Measurements from ENCODE around the gene FRAS1. TPM values are rescaled to one million over a fixed set of nuclear protein-coding genes. Genes with fewer than 3 reads are reported as not detected.

The FRAS1 gene
- total RNA-seq, 1 donor from 2014 or later: 8.8 TPM

GRCh38 chr4:78292341-78292740 lies 235.2 kb downstream of the FRAS1 start:
- H3K9me3 ChIP-seq: no peaks in the 10 kb centered on the region
- no peaks in the 10 kb centered on the region for H3K27me3 ChIP-seq
- H3K4me3 ChIP-seq: no peak overlapping the region
- no peaks in the 10 kb centered on the region for H3K36me3 ChIP-seq
- intact Hi-C loops (cut with DNase I): no loop called here
- DNase-seq (ENCODE audit: extremely low spot score in 2 of 2): no peak
- no peak for TF ChIP-seq CTCF (IDR thresholded peaks at IDR 0.05)
- no peak for TF ChIP-seq POLR2A (IDR thresholded peaks at IDR 0.05)
- TF ChIP-seq POLR2AphosphoS5 (IDR thresholded peaks at IDR 0.05; ENCODE audit: insufficient read depth in 1 of 2, low read depth in 1 of 2): peak in 1 of 2 donors; percentile 25
- H3K4me1 ChIP-seq: peaks cover 37% of the 10 kb centered on the region
- no peak overlapping the region for H3K27ac ChIP-seq

GRCh38 chr4:78292856-78293255 lies 235.7 kb downstream of the FRAS1 start:
- H3K27me3 ChIP-seq: no peaks in the 10 kb centered on the region
- H3K4me3 ChIP-seq: no peak overlapping the region
- peaks cover 37% of the 10 kb centered on the region for H3K4me1 ChIP-seq
- no peaks in the 10 kb centered on the region for H3K36me3 ChIP-seq
- intact Hi-C loops (cut with DNase I): no loop called here
- TF ChIP-seq CTCF (IDR thresholded peaks at IDR 0.05): no peak
- no peak for TF ChIP-seq POLR2AphosphoS5 (IDR thresholded peaks at IDR 0.05; ENCODE audit: insufficient read depth in 1 of 2, low read depth in 1 of 2)
- no peak for TF ChIP-seq POLR2A (IDR thresholded peaks at IDR 0.05)
- no peaks in the 10 kb centered on the region for H3K9me3 ChIP-seq
- DNase-seq (ENCODE audit: extremely low spot score in 2 of 2): no peak
- no peak overlapping the region for H3K27ac ChIP-seq

DNA sequence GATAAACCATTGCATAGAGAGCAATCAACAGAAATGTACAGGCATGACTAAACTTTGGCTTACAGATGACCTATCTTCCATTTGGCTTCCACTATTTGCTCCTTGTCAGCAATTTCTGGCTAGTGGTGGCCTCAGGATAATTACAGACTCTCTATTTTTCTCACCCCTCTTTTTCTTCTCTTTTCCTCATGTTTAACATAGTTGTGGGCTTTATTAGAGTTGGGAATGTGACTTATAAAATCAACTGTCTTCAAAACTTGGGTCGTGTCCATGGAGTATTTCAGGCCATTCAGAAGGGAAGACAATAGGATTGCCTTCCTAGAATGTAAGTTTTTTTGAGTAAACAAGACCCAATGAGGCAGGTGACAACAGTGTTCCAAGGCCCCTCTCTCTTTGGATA lies 236.2 kb downstream of the FRAS1 start:
- TF ChIP-seq CTCF (IDR thresholded peaks at IDR 0.05) (no peak), POLR2A (IDR thresholded peaks at IDR 0.05) (no peak), POLR2AphosphoS5 (IDR thresholded peaks at IDR 0.05; ENCODE audit: insufficient read depth in 1 of 2, low read depth in 1 of 2) (no peak)
- Histone ChIP-seq H3K9me3 (no peaks in the 10 kb centered on the region), H3K27ac (no peak overlapping the region), H3K4me3 (no peak overlapping the region), H3K36me3 (no peaks in the 10 kb centered on the region), H3K27me3 (no peaks in the 10 kb centered on the region), H3K4me1 (peaks cover 37% of the 10 kb centered on the region)
- DNase-seq (ENCODE audit: extremely low spot score in 2 of 2): no peak
- intact Hi-C loops (cut with DNase I): no loop called here

DNA sequence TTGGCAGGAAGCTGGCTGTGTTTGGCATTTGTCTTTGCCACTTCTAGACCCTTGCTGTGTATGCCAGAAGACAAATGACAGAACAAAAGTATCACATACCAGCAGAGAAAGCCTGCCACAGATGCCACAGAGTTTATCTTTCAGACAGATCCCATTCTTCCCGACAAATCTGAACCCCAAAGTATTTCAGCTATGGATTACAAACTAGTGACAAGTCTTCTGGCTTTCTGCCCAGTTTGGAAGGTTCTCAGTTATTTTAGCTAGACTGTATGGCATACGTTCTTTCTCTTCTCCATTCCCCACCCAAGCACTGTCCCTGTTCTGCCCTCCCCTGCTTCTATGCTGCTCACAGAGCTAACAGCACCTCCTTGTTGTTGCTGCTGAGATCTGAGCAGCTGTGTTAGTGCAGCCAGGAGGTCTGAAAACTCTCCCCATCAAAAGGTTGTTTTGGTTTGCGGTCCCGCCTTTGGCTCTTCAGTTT lies 236.7 kb downstream of the FRAS1 start:
- no peaks in the 10 kb centered on the region for H3K36me3 ChIP-seq
- H3K4me3 ChIP-seq: no peak overlapping the region
- DNase-seq (ENCODE audit: extremely low spot score in 2 of 2): no peak
- no peak for TF ChIP-seq POLR2AphosphoS5 (IDR thresholded peaks at IDR 0.05; ENCODE audit: insufficient read depth in 1 of 2, low read depth in 1 of 2)
- H3K27ac ChIP-seq: no peak overlapping the region
- intact Hi-C loops (cut with DNase I): no loop called here
- no peaks in the 10 kb centered on the region for H3K27me3 ChIP-seq
- no peaks in the 10 kb centered on the region for H3K9me3 ChIP-seq
- peaks cover 38% of the 10 kb centered on the region for H3K4me1 ChIP-seq

GRCh38 chr4:78296261-78296660 lies 239.1 kb downstream of the FRAS1 start:
- DNase-seq (ENCODE audit: extremely low spot score in 2 of 2): no peak
- Histone ChIP-seq H3K4me3 (no peak overlapping the region), H3K4me1 (peaks cover 43% of the 10 kb centered on the region), H3K36me3 (no peaks in the 10 kb centered on the region), H3K27ac (no peak overlapping the region), H3K9me3 (no peaks in the 10 kb centered on the region), H3K27me3 (no peaks in the 10 kb centered on the region)
- no peak for TF ChIP-seq POLR2A (IDR thresholded peaks at IDR 0.05)
- no peak for TF ChIP-seq POLR2AphosphoS5 (IDR thresholded peaks at IDR 0.05; ENCODE audit: insufficient read depth in 1 of 2, low read depth in 1 of 2)
- TF ChIP-seq CTCF (IDR thresholded peaks at IDR 0.05): no peak
- intact Hi-C loops (cut with DNase I): no loop called here

Data from vagina (tissue), 2 donors.